Gastrocnemius medialis (tissue), 4 donors: ENCODE data around the gene GLT6D1. TPM values are rescaled to one million over a fixed set of nuclear protein-coding genes. Genes with fewer than 3 reads are reported as not detected.
"Not testable (repeated sequence)": the region's sequence is repeated elsewhere in the genome, so short reads cannot be mapped to it uniquely, and the experiment has no call there.

ENCODE experiments used
- ATAC-seq, 2 donors: fragments of 150-250 bp; one replicate each; pipeline ENCODE4 v1.9.1; 2016
- DNase-seq, 2 donors: peaks; one replicate each; pipeline ENCODE4 v3.0.0-alpha.2; 2019
- H3K27ac ChIP-seq, 4 donors: fragments of 200-600 bp; sonication (generic); 1 replicate in 1 of 4; 2 replicates in 3 of 4; pipeline ENCODE4 v1.5.1; 2016 to 2018; ENCODE audit warnings: mild to moderate bottlenecking in 2 of 4, moderate library complexity in 1 of 4
- H3K27me3 ChIP-seq, 3 donors: fragments of 200-600 bp; sonication (generic) in 2 of 3; 1 replicate in 1 of 3; 2 replicates in 2 of 3; pipeline versions ENCODE4 v1.5.1 to v1.6.0; 2016 to 2019; ENCODE audit warnings: mild to moderate bottlenecking in 1 of 3, moderate library complexity in 1 of 3
- H3K36me3 ChIP-seq, 2 donors: fragments of 200-600 bp; sonication (generic) in 1 of 2; one replicate each; pipeline ENCODE4 v1.5.1; 2017 to 2018
- H3K4me1 ChIP-seq, 2 donors: fragments of 200-600 bp; sonication (generic) in 1 of 2; one replicate each; pipeline ENCODE4 v1.5.1; 2016 to 2017; ENCODE audit warnings: mild to moderate bottlenecking in 2 of 2
- H3K4me3 ChIP-seq, 4 donors: fragments of 200-600 bp; sonication (generic) in 3 of 4; 1 replicate in 1 of 4; 2 replicates in 3 of 4; pipeline ENCODE4 v1.5.1; 2016 to 2019; ENCODE audit warnings: mild to moderate bottlenecking in 2 of 4
- H3K9me3 ChIP-seq, 3 donors: fragments of 200-600 bp; sonication (generic) in 2 of 3; 1 replicate in 1 of 3; 2 replicates in 2 of 3; pipeline ENCODE4 v1.5.1; 2016 to 2019
- POLR2A ChIP-seq, 2 donors: fragments of 450-650 bp; IDR thresholded peaks; one replicate each; pipeline ENCODE4 v1.6.1; 2017; ENCODE audit warnings: antibody characterized with exemption in 2 of 2, mild to moderate bottlenecking in 2 of 2, moderate library complexity in 2 of 2
- in situ Hi-C, 4 donors: fragments of 200-750 bp; cut with MboI; loops; one replicate each; pipeline versions ENCODE4 v1.15.0 to v1.8.0; 2017; ENCODE audit warnings: low sequenced_read_pairs in 4 of 4
- intact Hi-C: fragments of 100-400 bp; cut with DNase I; formaldehyde crosslinking; loops from one replicate; pipeline ENCODE4 v1.15.1; 2023; ENCODE audit warnings: low total_unique reads
- total RNA-seq, 4 donors: library from RNA; depleted of rRNA; stranded (reverse); fragments of >200 nt; gene quantifications; one replicate each; pipeline versions ENCODE4 v1.1.0 to v1.2.3, GENCODE V29; 2016
- TF ChIP-seq, protein P1 (sequence below), 5 experiments: fragments of 450-650 bp in 3 of 5; fragments of 200-600 bp in 2 of 5; sonication (generic) in 2 of 5; IDR thresholded peaks in 4 of 5; conservative IDR thresholded peaks in 1 of 5; 1 replicate in 4 of 5; 2 replicates in 1 of 5; pipeline ENCODE4 v1.5.1; 2016 to 2019; ENCODE audit warnings: antibody characterized with exemption in 5 of 5, mild to moderate bottlenecking in 3 of 5, moderate library complexity in 3 of 5

The GLT6D1 gene
- total RNA-seq, 4 donors from 2014 or later, result not detected

DNA sequence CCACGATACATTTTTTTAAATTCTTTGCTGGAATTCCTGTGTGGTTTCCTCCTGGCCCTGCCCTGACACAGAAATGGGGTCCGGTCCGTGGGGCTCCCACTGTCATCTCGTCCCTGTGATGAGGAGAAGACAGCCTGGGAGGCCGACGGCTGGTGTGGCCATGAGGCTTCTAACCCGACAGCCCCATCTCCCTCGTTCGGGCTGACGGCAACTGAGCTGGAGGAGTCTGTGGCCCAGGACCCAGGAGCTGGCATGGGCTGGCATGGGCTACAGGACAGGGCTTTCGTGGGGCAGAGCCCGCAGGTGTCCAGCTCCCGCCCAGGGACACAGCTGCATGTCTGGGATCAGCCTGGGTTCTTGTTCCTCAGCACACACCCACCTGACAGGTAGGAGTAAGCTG, 37.6 kb upstream of the GLT6D1 start:
- H3K4me1 ChIP-seq, result no peaks in the 10 kb centered on the region
- intact Hi-C loops, result no loop called here
- ATAC-seq, result no peak
- H3K27me3 ChIP-seq, result peaks cover 4 to 12% (median 7%) of the 10 kb centered on the region in 3 donors
- no peak for DNase-seq
- TF ChIP-seq POLR2A (IDR thresholded peaks at IDR 0.05), result no peak
- TF ChIP-seq, protein P1, sequence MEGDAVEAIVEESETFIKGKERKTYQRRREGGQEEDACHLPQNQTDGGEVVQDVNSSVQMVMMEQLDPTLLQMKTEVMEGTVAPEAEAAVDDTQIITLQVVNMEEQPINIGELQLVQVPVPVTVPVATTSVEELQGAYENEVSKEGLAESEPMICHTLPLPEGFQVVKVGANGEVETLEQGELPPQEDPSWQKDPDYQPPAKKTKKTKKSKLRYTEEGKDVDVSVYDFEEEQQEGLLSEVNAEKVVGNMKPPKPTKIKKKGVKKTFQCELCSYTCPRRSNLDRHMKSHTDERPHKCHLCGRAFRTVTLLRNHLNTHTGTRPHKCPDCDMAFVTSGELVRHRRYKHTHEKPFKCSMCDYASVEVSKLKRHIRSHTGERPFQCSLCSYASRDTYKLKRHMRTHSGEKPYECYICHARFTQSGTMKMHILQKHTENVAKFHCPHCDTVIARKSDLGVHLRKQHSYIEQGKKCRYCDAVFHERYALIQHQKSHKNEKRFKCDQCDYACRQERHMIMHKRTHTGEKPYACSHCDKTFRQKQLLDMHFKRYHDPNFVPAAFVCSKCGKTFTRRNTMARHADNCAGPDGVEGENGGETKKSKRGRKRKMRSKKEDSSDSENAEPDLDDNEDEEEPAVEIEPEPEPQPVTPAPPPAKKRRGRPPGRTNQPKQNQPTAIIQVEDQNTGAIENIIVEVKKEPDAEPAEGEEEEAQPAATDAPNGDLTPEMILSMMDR (IDR thresholded peaks at IDR 0.05 in 4 of 5, conservative IDR thresholded peaks at IDR 0.05 in 1 of 5), result no peak
- in situ Hi-C loops, result no loop called here
- no peak overlapping the region for H3K4me3 ChIP-seq
- H3K27ac ChIP-seq, result no peak overlapping the region
- no peaks in the 10 kb centered on the region for H3K36me3 ChIP-seq
- no peaks in the 10 kb centered on the region for H3K9me3 ChIP-seq

DNA sequence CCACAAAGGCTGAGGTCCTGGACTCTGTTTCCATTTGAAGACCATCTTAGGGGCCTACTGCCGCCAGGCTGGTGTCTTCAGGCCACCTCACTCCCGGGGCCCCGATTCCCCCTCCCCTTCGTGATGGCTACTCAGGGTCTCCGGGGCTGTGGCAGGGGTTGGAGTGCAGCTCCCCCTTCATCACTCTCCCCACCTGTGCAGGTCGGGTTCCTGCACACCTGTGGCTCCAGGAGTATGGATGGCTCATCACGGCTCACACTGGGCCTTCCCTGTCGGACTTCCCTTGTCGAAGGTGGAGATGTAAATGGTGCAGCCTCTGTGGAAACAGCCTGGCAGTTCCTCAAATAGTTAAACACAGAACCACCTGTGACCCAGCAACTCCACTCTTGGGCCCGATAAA, 35.6 kb upstream of the GLT6D1 start:
- no peak for ATAC-seq
- Histone ChIP-seq H3K4me3 (no peak overlapping the region), H3K27ac (no peak overlapping the region), H3K27me3 (peaks cover 4 to 11% (median 10%) of the 10 kb centered on the region in 3 donors), H3K36me3 (no peaks in the 10 kb centered on the region), H3K9me3 (no peaks in the 10 kb centered on the region), H3K4me1 (no peaks in the 10 kb centered on the region)
- DNase-seq, result no peak
- TF ChIP-seq, protein P1 (IDR thresholded peaks at IDR 0.05 in 4 of 5, conservative IDR thresholded peaks at IDR 0.05 in 1 of 5), result no peak
- TF ChIP-seq POLR2A (IDR thresholded peaks at IDR 0.05), result no peak
- intact Hi-C loops, result no loop called here
- in situ Hi-C loops, result no loop called here

DNA sequence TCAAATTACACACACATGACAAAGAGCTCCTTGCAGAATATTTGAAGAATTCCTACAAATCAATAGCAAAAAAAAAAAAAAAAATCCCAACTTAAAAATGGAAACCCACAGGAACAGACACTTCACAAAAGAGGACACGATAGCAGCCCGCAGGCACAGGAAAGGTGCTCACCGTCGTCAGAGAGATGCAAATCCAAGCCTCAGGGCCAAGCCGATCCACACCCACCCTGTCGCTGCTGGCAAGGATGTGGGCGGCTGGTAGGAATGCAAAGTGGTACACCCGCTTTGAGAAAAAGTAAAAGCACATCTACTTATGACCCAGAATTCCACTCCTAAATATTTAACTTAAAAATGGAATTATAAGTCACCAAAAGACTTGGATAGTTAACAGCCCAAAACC, 34.6 kb upstream of the GLT6D1 start:
- in situ Hi-C loops, result no loop called here
- no peak for DNase-seq
- no peak for ATAC-seq
- TF ChIP-seq POLR2A (IDR thresholded peaks at IDR 0.05), result no peak
- TF ChIP-seq, protein P1 (IDR thresholded peaks at IDR 0.05 in 4 of 5, conservative IDR thresholded peaks at IDR 0.05 in 1 of 5), result no peak
- intact Hi-C loops, result no loop called here
- Histone ChIP-seq H3K36me3 (no peaks in the 10 kb centered on the region), H3K9me3 (no peaks in the 10 kb centered on the region), H3K27ac (no peak overlapping the region), H3K27me3 (peaks cover 4 to 17% (median 11%) of the 10 kb centered on the region in 3 donors), H3K4me1 (no peaks in the 10 kb centered on the region), H3K4me3 (no peak overlapping the region)

DNA sequence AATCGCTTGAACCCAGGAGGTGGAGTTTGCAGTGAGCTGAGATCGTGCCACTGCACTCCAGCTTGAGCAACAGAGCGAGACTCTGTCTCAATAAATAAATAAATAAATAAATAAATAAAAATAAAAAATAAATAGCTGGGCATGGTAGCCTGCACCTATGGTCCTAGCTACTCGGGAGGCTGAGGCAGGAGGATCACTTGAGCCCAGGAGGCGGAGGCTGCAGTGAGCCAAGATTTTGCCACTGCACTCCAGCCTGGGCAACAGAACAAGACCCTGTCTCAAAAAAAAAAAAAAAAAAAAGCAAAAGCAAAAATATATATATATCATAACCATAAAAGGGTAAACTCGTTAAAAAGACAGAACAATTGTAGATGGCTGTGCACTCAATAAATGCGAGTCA, 33.4 kb upstream of the GLT6D1 start:
- DNase-seq, intact Hi-C loops, H3K4me1 ChIP-seq, ATAC-seq, H3K36me3 ChIP-seq, in situ Hi-C loops, H3K4me3 ChIP-seq, H3K9me3 ChIP-seq, H3K27ac ChIP-seq: not testable (repeated sequence)
- peaks cover 4 to 17% (median 11%) of the 10 kb centered on the region in 3 donors for H3K27me3 ChIP-seq

DNA sequence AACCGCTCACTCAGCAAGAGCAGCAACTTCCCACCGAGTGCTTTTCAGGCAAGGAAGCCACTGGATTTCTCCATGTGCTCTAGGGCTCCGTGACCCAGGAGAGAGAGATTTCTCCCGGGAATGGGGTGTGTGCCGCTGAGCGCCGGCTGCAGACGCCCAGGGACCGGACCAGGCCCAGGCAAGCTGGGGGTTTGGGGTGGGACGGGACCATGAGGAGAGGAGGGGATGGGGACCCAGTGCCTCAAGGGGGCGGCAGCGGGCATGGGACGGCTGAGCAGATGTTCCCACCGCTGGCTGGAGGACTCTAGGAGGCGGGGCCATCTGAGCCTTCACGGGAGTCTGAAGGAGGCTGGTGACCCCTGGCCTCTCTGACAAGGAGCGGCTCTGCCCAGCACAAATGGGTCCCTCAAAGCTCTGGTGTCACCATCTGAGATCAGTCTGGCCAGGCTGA, 32.3 kb upstream of the GLT6D1 start:
- in situ Hi-C loops (no loop called here), intact Hi-C loops (loop anchor here (2.0 kb wide), 1 partner anchor 19 kb away; no protein-coding TSS in a partner anchor)
- TF ChIP-seq, protein P1 (IDR thresholded peaks at IDR 0.05 in 4 of 5, conservative IDR thresholded peaks at IDR 0.05 in 1 of 5), result no peak
- no peak for TF ChIP-seq POLR2A (IDR thresholded peaks at IDR 0.05)
- ATAC-seq, result no peak
- no peaks in the 10 kb centered on the region for H3K9me3 ChIP-seq
- no peak for DNase-seq
- peaks cover 4 to 17% (median 11%) of the 10 kb centered on the region in 3 donors for H3K27me3 ChIP-seq
- no peaks in the 10 kb centered on the region for H3K36me3 ChIP-seq
- H3K27ac ChIP-seq, result no peak overlapping the region
- no peaks in the 10 kb centered on the region for H3K4me1 ChIP-seq
- no peak overlapping the region for H3K4me3 ChIP-seq
